ENCODE results near the gene DPF3. TPM values are rescaled to one million over a fixed set of nuclear protein-coding genes. Genes with fewer than 3 reads are reported as not detected.

The DPF3 gene
- total RNA-seq, 2 experiments from 2014 or later, result 0.27 to 0.31 TPM

- Histone ChIP-seq H3K36me3 (ENCODE audit: insufficient read depth, low read length) (no peaks in the 10 kb centered on the region), H3K4me3 (ENCODE audit: low read length) (no peak overlapping the region), H3K27ac (ENCODE audit: low read depth in 1 of 2, low read length in 2 of 2) (no peak overlapping the region), H3K9me3 (ENCODE audit: control insufficient read depth in 1 of 2, insufficient read depth in 1 of 2, low read length in 2 of 2) (no peaks in the 10 kb centered on the region), H3K27me3 (ENCODE audit: control insufficient read depth in 1 of 2, insufficient read depth in 2 of 2, low read length in 2 of 2) (no peaks in the 10 kb centered on the region), H3K4me1 (ENCODE audit: insufficient read depth, low read length) (no peaks in the 10 kb centered on the region)
- H3K4me1 Mint-ChIP-seq (ENCODE audit: low read depth), result no peaks in the 10 kb centered on the region
- no peak for DNase-seq
- intact Hi-C loops (cut with DNase I, micrococcal nuclease), result no loop called here
- no peak overlapping the region for H3K27ac Mint-ChIP-seq
- no peak for ATAC-seq (ENCODE audit: poor library complexity)
- H3K4me3 Mint-ChIP-seq, result no peak overlapping the region
- TF ChIP-seq CTCF (IDR thresholded peaks at IDR 0.05), result no peak
- ChIA-PET POLR2A (no interaction called here), CTCF (no interaction called here)
- no peaks in the 10 kb centered on the region for H3K36me3 Mint-ChIP-seq (ENCODE audit: low read depth)
- H3K9me3 Mint-ChIP-seq, result no peaks in the 10 kb centered on the region
- peaks cover 5% of the 10 kb centered on the region for H3K27me3 Mint-ChIP-seq
These were observed 19.9 kb upstream of the DPF3 start for GRCh38 chr14:72913809-72914208.

- intact Hi-C loops (cut with DNase I, micrococcal nuclease), result no loop called here
These were observed 15.3 kb upstream of the DPF3 start for GRCh38 chr14:72909163-72909562.

GRCh38 chr14:72907886-72908285, 14.0 kb upstream of the DPF3 start:
- H3K4me3 Mint-ChIP-seq, result no peak overlapping the region

More at GRCh38 chr14:72909163-72909562, 15.3 kb upstream of the DPF3 start:
- Mint-ChIP-seq H3K4me1 (ENCODE audit: low read depth) (no peaks in the 10 kb centered on the region), H3K36me3 (ENCODE audit: low read depth) (no peaks in the 10 kb centered on the region), H3K27ac (no peak overlapping the region), H3K4me3 (no peak overlapping the region), H3K27me3 (peaks cover 16% of the 10 kb centered on the region), H3K9me3 (no peaks in the 10 kb centered on the region)
- ATAC-seq (ENCODE audit: poor library complexity), result no peak
- Histone ChIP-seq H3K27ac (ENCODE audit: low read depth in 1 of 2, low read length in 2 of 2) (no peak overlapping the region), H3K9me3 (ENCODE audit: control insufficient read depth in 1 of 2, insufficient read depth in 1 of 2, low read length in 2 of 2) (no peaks in the 10 kb centered on the region), H3K4me1 (ENCODE audit: insufficient read depth, low read length) (no peaks in the 10 kb centered on the region), H3K36me3 (ENCODE audit: insufficient read depth, low read length) (no peaks in the 10 kb centered on the region), H3K27me3 (ENCODE audit: control insufficient read depth in 1 of 2, insufficient read depth in 2 of 2, low read length in 2 of 2) (peaks cover 4 to 8% of the 10 kb centered on the region in 2 experiments), H3K4me3 (ENCODE audit: low read length) (no peak overlapping the region)
- CTCF ChIA-PET, result interaction anchor here (1.1 kb wide), 1 partner anchor 39 kb away, joined by 3 read pairs; no protein-coding TSS in a partner anchor
- POLR2A ChIA-PET, result interaction anchor here (0.6 kb wide), 1 partner anchor 1914 kb away, joined by 4 read pairs; no protein-coding TSS in a partner anchor
- no peak for DNase-seq
- no peak for TF ChIP-seq CTCF (IDR thresholded peaks at IDR 0.05)

More at GRCh38 chr14:72907886-72908285, 14.0 kb upstream of the DPF3 start:
- H3K4me1 ChIP-seq (ENCODE audit: insufficient read depth, low read length), result no peaks in the 10 kb centered on the region
- peaks cover 12% of the 10 kb centered on the region for H3K27me3 Mint-ChIP-seq
- DNase-seq (peak in 1 of 14 experiments; percentile 16), ATAC-seq (ENCODE audit: poor library complexity) (no peak)
- H3K27ac ChIP-seq (ENCODE audit: low read depth in 1 of 2, low read length in 2 of 2), result no peak overlapping the region
- H3K9me3 Mint-ChIP-seq, result no peaks in the 10 kb centered on the region
- intact Hi-C loops (cut with DNase I, micrococcal nuclease), result no loop called here
- no peak overlapping the region for H3K4me3 ChIP-seq (ENCODE audit: low read length)
- ChIA-PET CTCF (no interaction called here), POLR2A (no interaction called here)
- H3K27ac Mint-ChIP-seq, result no peak overlapping the region
- no peaks in the 10 kb centered on the region for H3K36me3 Mint-ChIP-seq (ENCODE audit: low read depth)
- H3K36me3 ChIP-seq (ENCODE audit: insufficient read depth, low read length), result no peaks in the 10 kb centered on the region
- no peaks in the 10 kb centered on the region for H3K9me3 ChIP-seq (ENCODE audit: control insufficient read depth in 1 of 2, insufficient read depth in 1 of 2, low read length in 2 of 2)
- no peak for TF ChIP-seq CTCF (IDR thresholded peaks at IDR 0.05)
- H3K4me1 Mint-ChIP-seq (ENCODE audit: low read depth), result no peaks in the 10 kb centered on the region
- H3K27me3 ChIP-seq (ENCODE audit: control insufficient read depth in 1 of 2, insufficient read depth in 2 of 2, low read length in 2 of 2), result peaks cover 4 to 8% of the 10 kb centered on the region in 2 experiments
